Activated naive CD4-positive, alpha-beta T cell treated with anti-CD3 and anti-CD28 coated beads for 36 hours (primary cell): ENCODE data around the gene KIAA1549. TPM values are rescaled to one million over a fixed set of nuclear protein-coding genes. Genes with fewer than 3 reads are reported as not detected.

Experiments
- CTCF ChIA-PET: fragments of 350-600 bp; sonication (Branson Sonifier 250); formaldehyde crosslinking; loops from one replicate; lab custom pipeline; 2021; ENCODE audit warnings: antibody characterized with exemption; lab: Charles Lee
- DNase-seq: peaks from one replicate; pipeline ENCODE4 v3.0.0-alpha.2; 2020
- H3K27ac Mint-ChIP-seq: one replicate; pipeline ENCODE4 v1.8.0; 2021; ENCODE audit warnings: mild to moderate bottlenecking, mixed read lengths
- H3K27me3 Mint-ChIP-seq: one replicate; pipeline ENCODE4 v1.8.0; 2021; ENCODE audit warnings: low read depth, mixed read lengths
- H3K36me3 Mint-ChIP-seq: one replicate; pipeline ENCODE4 v1.8.0; 2021; ENCODE audit warnings: low read depth, mixed read lengths
- H3K4me1 Mint-ChIP-seq: one replicate; pipeline ENCODE4 v1.8.0; 2021; ENCODE audit warnings: low read depth, mixed read lengths
- H3K4me3 Mint-ChIP-seq: one replicate; pipeline ENCODE4 v1.8.0; 2021; ENCODE audit warnings: mild to moderate bottlenecking, moderate library complexity, mixed read lengths
- H3K9me3 Mint-ChIP-seq: one replicate; pipeline ENCODE4 v1.8.0; 2021; ENCODE audit warnings: mixed read lengths
- intact Hi-C: fragments of 100-400 bp; cut with micrococcal nuclease; formaldehyde crosslinking; loops from one replicate; pipeline ENCODE4 v1.15.1; 2023
- total RNA-seq, 2 experiments: library from RNA; stranded (reverse); gene quantifications; one replicate each; pipeline ENCODE4 v1.2.3, GENCODE V29; 2021

The KIAA1549 gene
- total RNA-seq, 2 experiments from 2014 or later, result 0.60 to 0.67 TPM

DNA sequence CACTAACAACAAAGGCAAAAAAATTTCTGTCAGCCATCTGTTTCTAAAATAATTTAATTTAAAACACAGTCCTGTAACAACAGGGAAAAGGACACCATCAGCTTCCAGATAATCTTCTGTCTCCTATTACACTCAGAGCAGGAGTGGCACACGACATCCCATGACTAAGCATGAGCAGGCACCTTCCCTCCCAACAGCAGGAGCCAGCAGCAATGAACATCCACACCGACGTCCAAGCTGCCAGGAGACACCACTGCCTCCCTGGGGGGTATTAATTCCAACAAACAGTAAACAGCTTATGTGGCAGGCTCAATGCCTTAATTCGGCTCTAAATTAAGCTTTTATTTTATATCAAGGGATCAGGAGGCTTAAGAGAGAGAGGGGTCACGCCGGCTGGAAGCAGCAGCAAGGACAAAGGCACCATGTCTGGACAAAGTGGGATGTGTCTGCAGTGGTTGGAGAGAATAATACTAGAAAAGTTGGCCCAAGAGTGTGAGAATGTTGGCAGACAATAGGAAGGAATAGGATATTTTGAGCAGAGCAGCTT lies 45.7 kb downstream of the KIAA1549 start:
- intact Hi-C loops, result no loop called here
- Mint-ChIP-seq H3K27ac (no peak overlapping the region), H3K36me3 (no peaks in the 10 kb centered on the region), H3K27me3 (no peaks in the 10 kb centered on the region), H3K9me3 (no peaks in the 10 kb centered on the region), H3K4me3 (no peak overlapping the region), H3K4me1 (no peaks in the 10 kb centered on the region)
- CTCF ChIA-PET, result interaction anchor here (1.2 kb wide), 1 partner anchor 49 kb away, joined by 6 read pairs; no protein-coding TSS in a partner anchor
- DNase-seq, result no peak

DNA sequence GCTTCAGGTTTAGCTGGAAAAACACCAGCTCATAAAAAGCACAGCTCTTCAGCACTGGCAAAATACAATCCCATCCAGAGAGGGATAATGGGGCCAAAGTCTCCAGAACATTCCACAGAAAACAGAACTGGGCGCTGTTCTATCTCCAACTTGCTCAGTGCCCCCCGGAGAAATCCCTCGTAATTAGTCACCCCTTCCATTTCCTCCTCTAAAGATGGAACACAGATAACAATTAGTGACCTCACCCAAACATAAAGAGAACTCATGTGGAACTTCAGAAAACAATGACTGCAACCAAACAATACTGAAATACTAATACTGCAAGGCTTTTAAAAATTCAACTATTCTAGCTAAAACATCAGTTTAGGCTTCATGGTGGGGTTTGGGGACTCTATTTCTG lies 46.3 kb downstream of the KIAA1549 start:
- no peaks in the 10 kb centered on the region for H3K4me1 Mint-ChIP-seq
- intact Hi-C loops, result no loop called here
- no peaks in the 10 kb centered on the region for H3K27me3 Mint-ChIP-seq
- H3K4me3 Mint-ChIP-seq, result no peak overlapping the region
- H3K36me3 Mint-ChIP-seq, result no peaks in the 10 kb centered on the region
- CTCF ChIA-PET, result interaction anchor here (1.2 kb wide), 1 partner anchor 48 kb away, joined by 6 read pairs; no protein-coding TSS in a partner anchor
- H3K9me3 Mint-ChIP-seq, result no peaks in the 10 kb centered on the region
- H3K27ac Mint-ChIP-seq, result no peak overlapping the region
- DNase-seq, result no peak

DNA sequence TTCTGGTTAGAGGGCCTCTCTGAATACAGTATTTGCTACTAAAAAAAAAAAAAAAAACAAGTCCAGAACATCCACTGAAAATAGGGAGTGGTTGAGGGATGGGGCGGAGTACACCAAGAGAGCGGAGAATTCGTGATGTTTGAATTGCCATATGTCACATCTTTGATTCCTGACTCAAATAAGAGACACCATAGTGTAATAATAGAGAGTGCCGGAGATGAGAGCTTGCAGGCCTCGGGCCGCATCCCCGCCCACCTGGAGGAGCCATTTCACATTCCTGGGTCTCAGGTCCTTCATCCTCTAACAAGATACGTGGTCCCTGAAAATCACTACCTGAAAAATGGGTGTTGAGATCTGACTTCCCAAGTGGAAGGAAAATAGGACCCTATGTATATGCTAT lies 46.8 kb downstream of the KIAA1549 start:
- CTCF ChIA-PET, result no interaction called here
- no peak overlapping the region for H3K4me3 Mint-ChIP-seq
- H3K27ac Mint-ChIP-seq, result no peak overlapping the region
- DNase-seq, result no peak
- intact Hi-C loops, result no loop called here
- H3K27me3 Mint-ChIP-seq, result no peaks in the 10 kb centered on the region
- H3K4me1 Mint-ChIP-seq, result no peaks in the 10 kb centered on the region
- no peaks in the 10 kb centered on the region for H3K36me3 Mint-ChIP-seq
- H3K9me3 Mint-ChIP-seq, result no peaks in the 10 kb centered on the region

DNA sequence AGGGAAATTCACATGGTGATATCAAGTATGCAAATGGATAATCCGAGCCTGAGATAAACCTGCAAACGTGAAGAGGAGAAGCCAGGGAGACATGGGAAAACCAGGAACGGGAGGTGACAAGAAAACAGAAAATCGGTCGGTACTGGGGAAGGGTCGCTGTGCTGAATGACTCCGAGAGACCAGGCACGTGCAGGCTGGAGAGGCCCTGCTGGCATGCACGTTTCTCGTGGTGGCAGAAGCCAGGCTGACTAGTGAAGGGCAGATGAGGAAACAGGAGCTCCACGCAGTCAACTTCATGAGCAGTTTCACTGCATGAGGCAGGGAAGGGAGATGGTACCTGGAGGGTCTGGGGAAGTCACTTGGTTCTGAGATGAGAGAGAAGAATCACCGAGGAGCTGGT lies 48.3 kb downstream of the KIAA1549 start:
- intact Hi-C loops, result no loop called here
- no peaks in the 10 kb centered on the region for H3K9me3 Mint-ChIP-seq
- H3K4me1 Mint-ChIP-seq, result no peaks in the 10 kb centered on the region
- CTCF ChIA-PET, result no interaction called here
- no peak for DNase-seq
- no peaks in the 10 kb centered on the region for H3K36me3 Mint-ChIP-seq
- H3K4me3 Mint-ChIP-seq, result no peak overlapping the region
- no peaks in the 10 kb centered on the region for H3K27me3 Mint-ChIP-seq
- H3K27ac Mint-ChIP-seq, result no peak overlapping the region

- Mint-ChIP-seq H3K4me3 (no peak overlapping the region), H3K27ac (no peak overlapping the region), H3K4me1 (no peaks in the 10 kb centered on the region), H3K36me3 (no peaks in the 10 kb centered on the region), H3K9me3 (no peaks in the 10 kb centered on the region), H3K27me3 (no peaks in the 10 kb centered on the region)
- intact Hi-C loops, result no loop called here
- CTCF ChIA-PET, result no interaction called here
- DNase-seq, result no peak
Measured at GRCh38 chr7:138932427-138932826, 48.8 kb downstream of the KIAA1549 start.

DNA sequence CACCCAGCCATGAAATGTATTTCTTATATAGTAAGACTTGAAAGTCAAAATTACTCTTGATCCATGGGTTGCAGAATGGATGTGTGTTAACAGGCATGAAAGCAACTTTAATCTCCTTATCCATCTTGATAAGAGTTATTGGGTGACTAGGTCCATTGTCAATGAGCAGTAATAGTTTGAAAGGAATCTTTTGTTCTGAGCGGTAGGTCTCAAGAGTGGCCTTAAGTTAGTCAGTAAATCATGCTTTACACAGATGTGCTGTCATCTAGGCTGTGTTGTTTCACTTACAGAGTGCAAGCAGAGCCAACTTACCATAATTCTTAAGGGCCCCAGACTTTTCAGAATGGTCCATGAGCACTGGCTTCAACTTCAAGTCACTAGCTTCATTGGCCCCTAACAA lies 51.2 kb downstream of the KIAA1549 start:
- Mint-ChIP-seq H3K36me3 (no peaks in the 10 kb centered on the region), H3K27me3 (no peaks in the 10 kb centered on the region), H3K27ac (no peak overlapping the region), H3K4me1 (peaks cover 6% of the 10 kb centered on the region), H3K4me3 (no peak overlapping the region), H3K9me3 (no peaks in the 10 kb centered on the region)
- CTCF ChIA-PET, result no interaction called here
- DNase-seq, result no peak
- intact Hi-C loops, result loop anchor here (2.0 kb wide), 1 partner anchor 15 kb away; no protein-coding TSS in a partner anchor

GRCh38 chr7:138926241-138926612 lies 55.0 kb downstream of the KIAA1549 start:
- intact Hi-C loops, result no loop called here
- no peak overlapping the region for H3K27ac Mint-ChIP-seq
- no peaks in the 10 kb centered on the region for H3K36me3 Mint-ChIP-seq
- no peak for DNase-seq
- H3K4me1 Mint-ChIP-seq, result peaks cover 6% of the 10 kb centered on the region
- CTCF ChIA-PET, result interaction anchor here (0.7 kb wide), 1 partner anchor 628 kb away, joined by 4 read pairs; no protein-coding TSS in a partner anchor
- no peak overlapping the region for H3K4me3 Mint-ChIP-seq
- no peaks in the 10 kb centered on the region for H3K27me3 Mint-ChIP-seq
- H3K9me3 Mint-ChIP-seq, result no peaks in the 10 kb centered on the region

DNA sequence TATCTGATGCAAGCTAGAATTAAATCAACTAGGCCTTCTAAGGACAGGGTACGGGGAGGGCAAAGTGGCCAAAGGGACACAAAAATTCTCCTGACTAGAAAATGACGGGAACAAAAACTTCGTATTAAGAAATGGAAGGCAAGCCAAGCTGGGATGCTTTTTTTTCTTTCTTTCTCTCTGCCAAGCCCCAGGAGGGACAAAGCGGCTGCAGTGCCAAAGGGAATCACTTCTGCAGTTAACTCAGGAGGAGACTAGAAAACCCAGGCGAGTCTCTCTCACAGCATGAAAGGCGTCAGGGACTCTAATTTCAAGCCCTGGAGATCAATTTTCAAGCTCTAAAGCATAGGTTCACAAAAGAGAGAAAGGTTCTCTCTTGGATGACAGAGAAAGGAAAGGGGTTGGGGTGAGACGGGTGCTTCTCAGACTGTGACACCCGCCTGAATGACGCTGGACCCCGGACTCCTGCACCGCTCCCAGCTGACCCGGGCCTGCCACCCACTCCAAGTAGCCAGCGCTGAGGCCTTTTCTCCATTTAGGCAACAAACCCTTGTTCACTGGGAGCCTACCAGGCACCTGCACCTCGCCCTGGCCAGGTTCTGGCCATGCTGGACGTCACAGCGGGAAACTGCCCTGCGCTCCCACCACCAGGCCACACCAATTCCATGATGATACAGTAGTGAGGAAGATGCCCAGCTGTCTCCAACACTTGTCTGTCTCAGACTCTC lies 56.5 kb downstream of the KIAA1549 start:
- CTCF ChIA-PET, result no interaction called here

DNA sequence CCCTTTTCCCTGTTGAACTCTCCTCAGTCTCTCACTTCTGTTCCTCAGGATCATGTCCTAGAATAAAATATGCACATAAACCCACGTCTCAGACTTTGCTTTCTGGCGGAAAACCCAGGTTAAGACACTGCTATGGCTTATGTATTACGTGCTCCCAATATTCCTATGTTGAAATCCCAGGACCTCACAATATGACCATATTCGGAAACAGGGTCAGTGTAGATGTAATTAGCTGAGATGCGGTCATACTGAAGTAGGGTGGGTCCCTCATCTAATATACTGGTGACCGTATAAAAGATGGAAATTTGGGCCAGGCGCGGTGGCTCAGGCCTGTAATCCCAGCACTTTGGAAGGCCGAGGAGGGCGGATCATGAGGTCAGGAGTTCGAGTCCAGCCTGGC lies 59.9 kb downstream of the KIAA1549 start:
- CTCF ChIA-PET, result interaction anchor here (1.0 to 2.5 kb wide), 2 partner anchors 35 kb away, joined by 3 to 9 read pairs; no protein-coding TSS in a partner anchor
- no peak overlapping the region for H3K27ac Mint-ChIP-seq
- H3K4me1 Mint-ChIP-seq, result peaks cover 18% of the 10 kb centered on the region
- H3K36me3 Mint-ChIP-seq, result no peaks in the 10 kb centered on the region
- no peak for DNase-seq
- intact Hi-C loops, result no loop called here
- no peak overlapping the region for H3K4me3 Mint-ChIP-seq
- H3K27me3 Mint-ChIP-seq, result no peaks in the 10 kb centered on the region
- no peaks in the 10 kb centered on the region for H3K9me3 Mint-ChIP-seq

More for the DNA sequence above, 56.5 kb downstream of the KIAA1549 start:
- DNase-seq, result no peak
- Mint-ChIP-seq H3K4me3 (no peak overlapping the region), H3K9me3 (no peaks in the 10 kb centered on the region), H3K27ac (no peak overlapping the region), H3K27me3 (no peaks in the 10 kb centered on the region), H3K4me1 (peaks cover 15% of the 10 kb centered on the region), H3K36me3 (no peaks in the 10 kb centered on the region)
- intact Hi-C loops, result no loop called here

DNA sequence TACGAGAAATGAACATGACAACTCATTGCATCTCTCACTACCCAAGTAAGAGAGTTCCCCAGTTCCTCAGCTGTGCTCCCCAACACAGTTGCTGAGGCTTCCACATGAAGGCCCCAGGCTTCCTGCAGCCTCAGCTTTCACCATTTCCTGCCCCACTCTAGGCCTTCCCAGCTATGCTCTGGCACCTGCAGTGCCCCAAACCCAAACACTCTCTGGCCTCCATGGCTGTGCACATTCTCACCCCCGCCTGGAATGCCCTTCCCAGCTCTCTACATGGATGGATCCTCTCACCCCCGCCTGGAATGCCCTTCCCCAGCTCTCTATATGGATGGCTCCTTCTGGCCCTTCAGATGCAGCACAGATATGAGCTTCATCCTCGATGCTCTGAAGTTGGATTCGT lies 61.3 kb downstream of the KIAA1549 start:
- no peak for DNase-seq
- Mint-ChIP-seq H3K9me3 (no peaks in the 10 kb centered on the region), H3K27ac (no peak overlapping the region), H3K4me1 (peaks cover 15% of the 10 kb centered on the region), H3K36me3 (no peaks in the 10 kb centered on the region), H3K27me3 (no peaks in the 10 kb centered on the region), H3K4me3 (no peak overlapping the region)
- CTCF ChIA-PET, result interaction anchor here (2.5 kb wide), 1 partner anchor 34 kb away, joined by 9 read pairs; no protein-coding TSS in a partner anchor
- intact Hi-C loops, result no loop called here

DNA sequence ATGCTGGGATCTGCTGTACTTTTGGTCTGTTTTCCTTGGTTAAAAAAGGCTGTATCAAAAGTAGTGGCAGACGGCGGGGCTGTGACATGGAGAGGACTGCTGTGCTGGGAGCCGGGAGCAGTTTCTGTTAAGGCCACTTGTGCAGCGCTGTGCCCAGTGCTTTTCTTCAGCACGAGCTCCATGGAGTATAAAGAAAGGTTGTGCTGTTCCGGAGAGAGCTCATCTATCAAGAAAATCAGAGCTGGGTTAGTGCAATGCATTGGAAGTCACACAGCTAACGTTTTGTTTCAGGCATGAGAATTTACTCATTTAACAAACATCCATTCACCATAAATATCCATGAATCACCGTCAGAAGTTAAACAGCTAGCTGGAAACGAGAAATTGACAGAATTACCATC lies 62.0 kb downstream of the KIAA1549 start:
- H3K27me3 Mint-ChIP-seq, result no peaks in the 10 kb centered on the region
- CTCF ChIA-PET, result interaction anchor here (2.5 kb wide), 1 partner anchor 33 kb away, joined by 9 read pairs; no protein-coding TSS in a partner anchor
- no peaks in the 10 kb centered on the region for H3K9me3 Mint-ChIP-seq
- H3K36me3 Mint-ChIP-seq, result no peaks in the 10 kb centered on the region
- DNase-seq, result no peak
- H3K4me1 Mint-ChIP-seq, result peaks cover 15% of the 10 kb centered on the region
- no peak overlapping the region for H3K4me3 Mint-ChIP-seq
- intact Hi-C loops, result no loop called here
- H3K27ac Mint-ChIP-seq, result no peak overlapping the region

DNA sequence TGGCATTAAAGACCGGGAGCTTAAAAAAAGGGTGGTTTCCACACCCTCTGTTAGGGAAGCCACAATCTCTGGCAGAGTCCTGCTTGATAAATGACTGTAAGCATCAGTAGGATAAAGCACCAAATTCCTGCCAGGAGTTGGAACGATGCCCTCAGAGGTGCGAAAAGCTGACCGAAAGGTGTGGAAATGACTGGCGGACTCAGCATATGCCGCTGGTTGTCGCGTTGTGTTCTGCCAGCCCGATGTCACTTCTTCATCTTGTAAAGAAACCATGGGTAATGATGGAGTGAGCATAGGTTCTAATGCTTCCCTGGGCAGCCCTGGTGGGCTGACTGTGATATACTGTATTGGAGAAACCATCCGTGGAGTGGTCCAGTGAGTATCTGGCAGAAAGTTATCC lies 62.4 kb downstream of the KIAA1549 start:
- H3K4me1 Mint-ChIP-seq, result peaks cover 15% of the 10 kb centered on the region

DNA sequence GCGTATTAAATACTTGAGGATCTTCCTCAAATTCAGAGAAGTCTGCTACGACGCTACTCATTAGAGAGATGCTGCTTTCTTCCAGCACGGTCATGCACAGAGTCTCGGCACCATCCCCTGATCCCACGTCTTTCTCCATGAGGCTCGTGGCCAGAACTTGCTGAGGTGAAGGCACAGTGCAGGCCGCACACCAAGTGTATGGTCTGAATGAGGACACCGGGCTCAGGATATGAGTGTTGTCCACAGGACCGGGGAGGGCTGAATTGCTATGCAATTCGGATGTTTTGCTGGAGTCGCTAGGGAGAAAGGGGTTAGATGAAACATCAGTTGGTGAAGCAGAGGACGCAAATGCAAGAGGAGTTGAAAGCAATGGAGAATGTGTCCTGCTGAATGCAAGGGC lies 63.0 kb downstream of the KIAA1549 start:
- DNase-seq, result no peak
- Mint-ChIP-seq H3K27me3 (no peaks in the 10 kb centered on the region), H3K9me3 (no peaks in the 10 kb centered on the region), H3K4me1 (peaks cover 15% of the 10 kb centered on the region), H3K27ac (no peak overlapping the region), H3K4me3 (no peak overlapping the region), H3K36me3 (no peaks in the 10 kb centered on the region)
- intact Hi-C loops, result no loop called here
- CTCF ChIA-PET, result no interaction called here

More for the DNA sequence above, 62.4 kb downstream of the KIAA1549 start:
- intact Hi-C loops, result no loop called here
- Mint-ChIP-seq H3K27me3 (no peaks in the 10 kb centered on the region), H3K4me3 (no peak overlapping the region), H3K36me3 (no peaks in the 10 kb centered on the region), H3K27ac (no peak overlapping the region), H3K9me3 (no peaks in the 10 kb centered on the region)
- CTCF ChIA-PET, result interaction anchor here (2.5 kb wide), 1 partner anchor 32 kb away, joined by 9 read pairs; no protein-coding TSS in a partner anchor
- DNase-seq, result no peak
